Adrenal gland (tissue), 5 donors: ENCODE results near the gene HBM.

Experiments
- POLR2A ChIP-seq, 2 donors: fragments of 450-650 bp; IDR thresholded peaks; one replicate each; pipeline ENCODE4 v1.6.1; 2017; ENCODE audit warnings: antibody characterized with exemption in 2 of 2, mild to moderate bottlenecking in 2 of 2, moderate library complexity in 1 of 2
- TF ChIP-seq, protein P1 (sequence below), 6 experiments: fragments of 450-650 bp in 4 of 6; fragments of 200-600 bp in 2 of 6; sonication (generic) in 1 of 6; IDR thresholded peaks; 1 replicate in 5 of 6; 2 replicates in 1 of 6; pipeline versions ENCODE4 v1.5.1 to v1.8.0; 2016 to 2021; ENCODE audit warnings: antibody characterized with exemption in 6 of 6, mild to moderate bottlenecking in 2 of 6, moderate library complexity in 1 of 6
- donor health status: DM: no; HTN: no; CAD: no.

DNA sequence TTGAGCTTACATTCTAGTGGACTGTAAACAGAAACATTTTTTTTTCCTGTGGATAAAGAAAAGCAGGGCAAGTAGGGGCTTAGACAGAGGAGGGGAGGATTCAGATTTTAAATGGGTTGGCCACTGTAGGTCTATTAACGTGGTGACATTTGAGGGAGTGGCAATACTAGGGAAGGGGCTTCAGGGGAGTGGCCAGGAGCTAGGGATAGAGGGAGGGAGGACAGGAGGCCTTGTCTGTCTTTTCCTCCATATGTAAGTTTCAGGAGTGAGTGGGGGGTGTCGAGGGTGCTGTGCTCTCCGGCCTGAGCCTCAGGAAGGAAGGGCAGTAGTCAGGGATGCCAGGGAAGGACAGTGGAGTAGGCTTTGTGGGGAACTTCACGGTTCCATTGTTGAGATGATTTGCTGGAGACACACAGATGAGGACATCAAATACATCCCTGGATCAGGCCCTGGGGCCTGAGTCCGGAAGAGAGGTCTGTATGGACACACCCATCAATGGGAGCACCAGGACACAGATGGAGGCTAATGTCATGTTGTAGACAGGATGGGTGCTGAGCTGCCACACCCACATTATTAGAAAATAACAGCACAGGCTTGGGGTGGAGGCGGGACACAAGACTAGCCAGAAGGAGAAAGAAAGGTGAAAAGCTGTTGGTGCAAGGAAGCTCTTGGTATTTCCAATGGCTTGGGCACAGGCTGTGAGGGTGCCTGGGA is 6.5 kb upstream of the HBM start:
- TF ChIP-seq, protein P1, sequence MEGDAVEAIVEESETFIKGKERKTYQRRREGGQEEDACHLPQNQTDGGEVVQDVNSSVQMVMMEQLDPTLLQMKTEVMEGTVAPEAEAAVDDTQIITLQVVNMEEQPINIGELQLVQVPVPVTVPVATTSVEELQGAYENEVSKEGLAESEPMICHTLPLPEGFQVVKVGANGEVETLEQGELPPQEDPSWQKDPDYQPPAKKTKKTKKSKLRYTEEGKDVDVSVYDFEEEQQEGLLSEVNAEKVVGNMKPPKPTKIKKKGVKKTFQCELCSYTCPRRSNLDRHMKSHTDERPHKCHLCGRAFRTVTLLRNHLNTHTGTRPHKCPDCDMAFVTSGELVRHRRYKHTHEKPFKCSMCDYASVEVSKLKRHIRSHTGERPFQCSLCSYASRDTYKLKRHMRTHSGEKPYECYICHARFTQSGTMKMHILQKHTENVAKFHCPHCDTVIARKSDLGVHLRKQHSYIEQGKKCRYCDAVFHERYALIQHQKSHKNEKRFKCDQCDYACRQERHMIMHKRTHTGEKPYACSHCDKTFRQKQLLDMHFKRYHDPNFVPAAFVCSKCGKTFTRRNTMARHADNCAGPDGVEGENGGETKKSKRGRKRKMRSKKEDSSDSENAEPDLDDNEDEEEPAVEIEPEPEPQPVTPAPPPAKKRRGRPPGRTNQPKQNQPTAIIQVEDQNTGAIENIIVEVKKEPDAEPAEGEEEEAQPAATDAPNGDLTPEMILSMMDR (IDR thresholded peaks at IDR 0.05): no peak
- TF ChIP-seq POLR2A (IDR thresholded peaks at IDR 0.05): no peak
